Measurements from ENCODE around the gene TAF1D.

Gene TAF1D

GRCh38 chr11:93718057-93718563 lies 23.2 kb downstream of the TAF1D start:
- DNase-seq: no peak

GRCh38 chr11:93717501-93717900 lies 23.8 kb downstream of the TAF1D start:
- no peak for DNase-seq

- DNase-seq: no peak
These were observed 25.4 kb downstream of the TAF1D start for GRCh38 chr11:93715797-93716396.

DNA sequence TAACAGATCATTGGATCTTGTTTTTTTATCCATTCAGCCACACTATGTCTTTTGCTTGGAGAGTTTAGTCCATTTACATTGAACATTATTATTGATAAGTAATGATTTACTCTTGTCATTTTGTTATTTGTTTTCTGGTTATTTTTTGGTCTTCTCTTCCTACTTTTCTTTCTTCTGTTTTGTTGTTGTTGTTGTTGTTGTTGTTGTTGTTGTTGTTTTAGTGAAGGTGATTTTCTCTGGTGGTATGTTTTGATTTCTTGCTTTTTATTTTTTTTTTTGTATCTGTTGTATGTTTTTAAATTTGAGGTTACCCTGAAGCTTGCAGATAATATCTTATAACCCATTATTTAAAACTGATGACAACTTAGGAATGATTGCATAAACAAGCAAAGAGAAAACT lies 28.6 kb downstream of the TAF1D start:
- DNase-seq: no peak

GRCh38 chr11:93710239-93710638 lies 31.1 kb downstream of the TAF1D start:
- DNase-seq: no peak

DNA sequence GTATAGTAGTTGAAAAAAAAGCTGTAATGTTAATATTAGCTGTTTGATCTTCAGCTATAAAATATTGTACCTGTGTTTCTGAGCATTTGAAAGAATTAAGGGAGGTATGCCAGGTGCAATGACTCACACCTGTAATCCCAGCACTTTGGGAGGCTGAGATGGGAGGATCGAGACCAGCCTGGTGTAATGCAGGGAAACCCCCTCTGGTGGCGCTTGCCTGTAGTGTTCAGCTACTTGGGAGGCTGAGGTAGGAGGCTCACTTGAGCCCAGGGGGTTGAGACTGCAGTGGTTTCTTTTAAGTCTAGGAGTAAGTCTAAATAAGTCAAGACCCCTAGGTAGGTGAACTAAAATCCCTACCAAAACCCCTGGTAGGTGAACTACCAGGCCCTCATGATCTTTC lies 37.1 kb downstream of the TAF1D start:
- DNase-seq: no peak

GRCh38 chr11:93700830-93701229 lies 40.5 kb downstream of the TAF1D start:
- no peak for DNase-seq

DNA sequence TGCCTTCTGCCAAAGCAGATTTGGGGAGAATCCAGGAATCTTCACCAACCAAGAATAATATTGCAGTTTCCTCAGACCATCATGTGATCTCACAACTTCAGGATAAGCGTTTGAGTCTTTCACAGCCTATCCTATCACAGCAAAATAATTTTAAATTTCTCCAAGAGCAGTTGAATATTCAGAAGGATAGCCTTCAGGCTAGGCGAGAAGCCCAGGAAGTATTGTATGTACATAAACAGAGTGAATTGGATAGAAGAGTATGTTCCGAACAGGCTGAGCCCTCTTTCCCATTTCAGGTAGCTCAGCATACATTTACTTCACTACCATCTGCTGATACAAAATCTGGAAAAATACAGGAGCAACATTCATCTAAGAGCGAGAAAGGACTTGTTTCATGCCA lies 43.7 kb downstream of the TAF1D start:
- DNase-seq: no peak

- DNase-seq: no peak
These were observed 46.7 kb downstream of the TAF1D start for GRCh38 chr11:93694557-93694956.

- DNase-seq: no peak
These were observed 47.2 kb downstream of the TAF1D start for GRCh38 chr11:93694109-93694508.

GRCh38 chr11:93689240-93689639 lies 52.1 kb downstream of the TAF1D start:
- DNase-seq: no peak

GRCh38 chr11:93686812-93687211 lies 54.5 kb downstream of the TAF1D start:
- DNase-seq: no peak

- no peak for DNase-seq
These were observed 55.1 kb downstream of the TAF1D start for GRCh38 chr11:93686226-93686625.

All from amniotic stem cell (primary cell).